Parathyroid adenoma (tissue), 2 donors: ENCODE data around the gene PKDCC.

ENCODE experiments used
- H2AFZ ChIP-seq: fragments of 300-600 bp; sonication (generic); one replicate; pipeline ENCODE4 v1.7.0; 2017; ENCODE audit warnings: antibody characterized with exemption, mild to moderate bottlenecking
- H3K27ac ChIP-seq: fragments of 300-600 bp; sonication (generic); one replicate; pipeline ENCODE4 v1.7.0; 2017
- H3K27me3 ChIP-seq: fragments of 300-600 bp; sonication (generic); one replicate; pipeline ENCODE4 v1.7.0; 2017; ENCODE audit warnings: low read length; ENCODE audit not compliant: control insufficient read depth, insufficient read depth
- H3K36me3 ChIP-seq: fragments of 300-600 bp; sonication (generic); one replicate; pipeline ENCODE4 v1.7.0; 2017; ENCODE audit warnings: low read length; ENCODE audit not compliant: control insufficient read depth, insufficient read depth
- H3K4me1 ChIP-seq: fragments of 300-600 bp; sonication (generic); one replicate; pipeline ENCODE4 v1.7.0; 2017; ENCODE audit warnings: control low read depth
- H3K4me2 ChIP-seq: fragments of 300-600 bp; sonication (generic); one replicate; pipeline ENCODE4 v1.7.0; 2017; ENCODE audit warnings: low read length
- H3K4me3 ChIP-seq: fragments of 300-600 bp; sonication (generic); one replicate; pipeline ENCODE4 v1.7.0; 2017; ENCODE audit warnings: low read depth, low read length
- H3K79me2 ChIP-seq: fragments of 300-600 bp; sonication (generic); one replicate; pipeline ENCODE4 v1.7.0; 2017; ENCODE audit warnings: control low read depth
- H3K9ac ChIP-seq: fragments of 300-600 bp; sonication (generic); one replicate; pipeline ENCODE4 v1.7.0; 2017; ENCODE audit warnings: mild to moderate bottlenecking
- H3K9me3 ChIP-seq: fragments of 300-600 bp; sonication (generic); one replicate; pipeline ENCODE4 v1.7.0; 2017; ENCODE audit warnings: low read length; ENCODE audit not compliant: control insufficient read depth
- CTCF ChIP-seq: fragments of 300-600 bp; sonication (generic); IDR thresholded peaks from one replicate; pipeline ENCODE4 v1.7.0; 2017; ENCODE audit warnings: antibody characterized with exemption, mild to moderate bottlenecking
- donor health status: primary hyperparathyroidism.

The PKDCC gene

GRCh38 chr2:42047488-42048298 lies at the start of gene PKDCC:
Gene PKDCC, plus strand, starts transcription at chr2:42048021. Its CDS starts 179 bp downstream, at chr2:42048200.
- no peaks in the 10 kb centered on the region for H3K36me3 ChIP-seq
- H3K4me3 ChIP-seq = peak within 1 kb of the TSS; percentile 63
- no peak for TF ChIP-seq CTCF
- peak within 1 kb of the TSS; percentile 90 for H2AFZ ChIP-seq
- peaks cover 6% of the 10 kb centered on the region for H3K4me1 ChIP-seq
- no peaks in the 10 kb centered on the region for H3K9me3 ChIP-seq
- H3K4me2 ChIP-seq = peak within 1 kb of the TSS; percentile 87
- H3K27me3 ChIP-seq = no peaks in the 10 kb centered on the region
- H3K9ac ChIP-seq = no peak within 1 kb of the TSS
- H3K27ac ChIP-seq = no peak within 1 kb of the TSS
- peaks cover 6% of the 10 kb centered on the region for H3K79me2 ChIP-seq

- Histone ChIP-seq H3K27ac (no peak overlapping the region), H3K4me3 (no peak overlapping the region), H3K79me2 (no peaks in the 10 kb centered on the region), H2AFZ (no peak overlapping the region), H3K4me1 (no peaks in the 10 kb centered on the region), H3K9ac (no peak overlapping the region), H3K27me3 (no peaks in the 10 kb centered on the region), H3K4me2 (no peak overlapping the region), H3K9me3 (no peaks in the 10 kb centered on the region), H3K36me3 (no peaks in the 10 kb centered on the region)
- no peak for TF ChIP-seq CTCF
Measured at GRCh38 chr2:41998186-41999127, 49.4 kb upstream of the PKDCC start.

GRCh38 chr2:41999128-41999480 lies 48.7 kb upstream of the PKDCC start:
- no peak overlapping the region for H3K4me2 ChIP-seq
- no peaks in the 10 kb centered on the region for H3K9me3 ChIP-seq
- no peak for TF ChIP-seq CTCF
- H2AFZ ChIP-seq = no peak overlapping the region
- H3K27ac ChIP-seq = no peak overlapping the region
- H3K4me1 ChIP-seq = no peaks in the 10 kb centered on the region
- no peak overlapping the region for H3K4me3 ChIP-seq
- no peaks in the 10 kb centered on the region for H3K27me3 ChIP-seq
- H3K9ac ChIP-seq = no peak overlapping the region
- no peaks in the 10 kb centered on the region for H3K36me3 ChIP-seq
- no peaks in the 10 kb centered on the region for H3K79me2 ChIP-seq

- H3K9me3 ChIP-seq = no peaks in the 10 kb centered on the region
- H3K27ac ChIP-seq = no peak overlapping the region
- H3K4me1 ChIP-seq = no peaks in the 10 kb centered on the region
- H3K36me3 ChIP-seq = no peaks in the 10 kb centered on the region
- no peaks in the 10 kb centered on the region for H3K79me2 ChIP-seq
- no peak overlapping the region for H3K9ac ChIP-seq
- H3K27me3 ChIP-seq = no peaks in the 10 kb centered on the region
- H2AFZ ChIP-seq = no peak overlapping the region
- H3K4me3 ChIP-seq = no peak overlapping the region
- TF ChIP-seq CTCF = no peak
- H3K4me2 ChIP-seq = no peak overlapping the region
Measured at GRCh38 chr2:41999592-42000281, 48.1 kb upstream of the PKDCC start.
